Gastrocnemius medialis (tissue), 4 donors: ENCODE measurements around the gene ETFBKMT. TPM values are rescaled to one million over a fixed set of nuclear protein-coding genes. Genes with fewer than 3 reads are reported as not detected.
"Not testable (repeated sequence)": the region's sequence is repeated elsewhere in the genome, so short reads cannot be mapped to it uniquely, and the experiment has no call there.

Experiments used
- ATAC-seq, 2 donors: fragments of 150-250 bp; one replicate each; pipeline ENCODE4 v1.9.1; 2016
- DNase-seq, 2 donors: peaks; one replicate each; pipeline ENCODE4 v3.0.0-alpha.2; 2019
- H3K27ac ChIP-seq, 4 donors: fragments of 200-600 bp; sonication (generic); 1 replicate in 1 of 4; 2 replicates in 3 of 4; pipeline ENCODE4 v1.5.1; 2016 to 2018; ENCODE audit warnings: mild to moderate bottlenecking in 2 of 4, moderate library complexity in 1 of 4
- H3K27me3 ChIP-seq, 3 donors: fragments of 200-600 bp; sonication (generic) in 2 of 3; 1 replicate in 1 of 3; 2 replicates in 2 of 3; pipeline versions ENCODE4 v1.5.1 to v1.6.0; 2016 to 2019; ENCODE audit warnings: mild to moderate bottlenecking in 1 of 3, moderate library complexity in 1 of 3
- H3K36me3 ChIP-seq, 2 donors: fragments of 200-600 bp; sonication (generic) in 1 of 2; one replicate each; pipeline ENCODE4 v1.5.1; 2017 to 2018
- H3K4me1 ChIP-seq, 2 donors: fragments of 200-600 bp; sonication (generic) in 1 of 2; one replicate each; pipeline ENCODE4 v1.5.1; 2016 to 2017; ENCODE audit warnings: mild to moderate bottlenecking in 2 of 2
- H3K4me3 ChIP-seq, 4 donors: fragments of 200-600 bp; sonication (generic) in 3 of 4; 1 replicate in 1 of 4; 2 replicates in 3 of 4; pipeline ENCODE4 v1.5.1; 2016 to 2019; ENCODE audit warnings: mild to moderate bottlenecking in 2 of 4
- H3K9me3 ChIP-seq, 3 donors: fragments of 200-600 bp; sonication (generic) in 2 of 3; 1 replicate in 1 of 3; 2 replicates in 2 of 3; pipeline ENCODE4 v1.5.1; 2016 to 2019
- POLR2A ChIP-seq, 2 donors: fragments of 450-650 bp; IDR thresholded peaks; one replicate each; pipeline ENCODE4 v1.6.1; 2017; ENCODE audit warnings: antibody characterized with exemption in 2 of 2, mild to moderate bottlenecking in 2 of 2, moderate library complexity in 2 of 2
- in situ Hi-C, 4 donors: fragments of 200-750 bp; cut with MboI; loops; one replicate each; pipeline versions ENCODE4 v1.15.0 to v1.8.0; 2017; ENCODE audit warnings: low sequenced_read_pairs in 4 of 4
- intact Hi-C: fragments of 100-400 bp; cut with DNase I; formaldehyde crosslinking; loops from one replicate; pipeline ENCODE4 v1.15.1; 2023; ENCODE audit warnings: low total_unique reads
- total RNA-seq, 4 donors: library from RNA; depleted of rRNA; stranded (reverse); fragments of >200 nt; gene quantifications; one replicate each; pipeline versions ENCODE4 v1.1.0 to v1.2.3, GENCODE V29; 2016
- TF ChIP-seq, protein P1 (sequence below), 5 experiments: fragments of 450-650 bp in 3 of 5; fragments of 200-600 bp in 2 of 5; sonication (generic) in 2 of 5; IDR thresholded peaks in 4 of 5; conservative IDR thresholded peaks in 1 of 5; 1 replicate in 4 of 5; 2 replicates in 1 of 5; pipeline ENCODE4 v1.5.1; 2016 to 2019; ENCODE audit warnings: antibody characterized with exemption in 5 of 5, mild to moderate bottlenecking in 3 of 5, moderate library complexity in 3 of 5

Gene ETFBKMT
- total RNA-seq, 4 donors from 2014 or later = 2.6 to 13.5 (median 5.0) TPM

GRCh38 chr12:31702047-31702446 lies 42.6 kb downstream of the ETFBKMT start:
- H3K36me3 ChIP-seq = peaks cover 0 to 31% of the 10 kb centered on the region in 2 donors
- no peaks in the 10 kb centered on the region for H3K4me1 ChIP-seq
- H3K4me3 ChIP-seq = no peak overlapping the region
- DNase-seq (no peak), ATAC-seq (no peak)
- intact Hi-C loops = no loop called here
- no peak for TF ChIP-seq POLR2A (IDR thresholded peaks at IDR 0.05)
- TF ChIP-seq, protein P1, sequence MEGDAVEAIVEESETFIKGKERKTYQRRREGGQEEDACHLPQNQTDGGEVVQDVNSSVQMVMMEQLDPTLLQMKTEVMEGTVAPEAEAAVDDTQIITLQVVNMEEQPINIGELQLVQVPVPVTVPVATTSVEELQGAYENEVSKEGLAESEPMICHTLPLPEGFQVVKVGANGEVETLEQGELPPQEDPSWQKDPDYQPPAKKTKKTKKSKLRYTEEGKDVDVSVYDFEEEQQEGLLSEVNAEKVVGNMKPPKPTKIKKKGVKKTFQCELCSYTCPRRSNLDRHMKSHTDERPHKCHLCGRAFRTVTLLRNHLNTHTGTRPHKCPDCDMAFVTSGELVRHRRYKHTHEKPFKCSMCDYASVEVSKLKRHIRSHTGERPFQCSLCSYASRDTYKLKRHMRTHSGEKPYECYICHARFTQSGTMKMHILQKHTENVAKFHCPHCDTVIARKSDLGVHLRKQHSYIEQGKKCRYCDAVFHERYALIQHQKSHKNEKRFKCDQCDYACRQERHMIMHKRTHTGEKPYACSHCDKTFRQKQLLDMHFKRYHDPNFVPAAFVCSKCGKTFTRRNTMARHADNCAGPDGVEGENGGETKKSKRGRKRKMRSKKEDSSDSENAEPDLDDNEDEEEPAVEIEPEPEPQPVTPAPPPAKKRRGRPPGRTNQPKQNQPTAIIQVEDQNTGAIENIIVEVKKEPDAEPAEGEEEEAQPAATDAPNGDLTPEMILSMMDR (IDR thresholded peaks at IDR 0.05 in 4 of 5, conservative IDR thresholded peaks at IDR 0.05 in 1 of 5) = no peak
- H3K27ac ChIP-seq = no peak overlapping the region
- no peaks in the 10 kb centered on the region for H3K27me3 ChIP-seq
- no peaks in the 10 kb centered on the region for H3K9me3 ChIP-seq
- in situ Hi-C loops = no loop called here

- in situ Hi-C loops = no loop called here
- Histone ChIP-seq H3K27ac (no peak overlapping the region), H3K36me3 (peaks cover 0 to 30% of the 10 kb centered on the region in 2 donors), H3K4me3 (no peak overlapping the region), H3K4me1 (no peaks in the 10 kb centered on the region), H3K9me3 (no peaks in the 10 kb centered on the region), H3K27me3 (no peaks in the 10 kb centered on the region)
- ATAC-seq (no peak), DNase-seq (no peak)
- intact Hi-C loops = no loop called here
- TF ChIP-seq, protein P1 (IDR thresholded peaks at IDR 0.05 in 4 of 5, conservative IDR thresholded peaks at IDR 0.05 in 1 of 5) = no peak
- no peak for TF ChIP-seq POLR2A (IDR thresholded peaks at IDR 0.05)
Measured at GRCh38 chr12:31705621-31706020, 46.1 kb downstream of the ETFBKMT start.

DNA sequence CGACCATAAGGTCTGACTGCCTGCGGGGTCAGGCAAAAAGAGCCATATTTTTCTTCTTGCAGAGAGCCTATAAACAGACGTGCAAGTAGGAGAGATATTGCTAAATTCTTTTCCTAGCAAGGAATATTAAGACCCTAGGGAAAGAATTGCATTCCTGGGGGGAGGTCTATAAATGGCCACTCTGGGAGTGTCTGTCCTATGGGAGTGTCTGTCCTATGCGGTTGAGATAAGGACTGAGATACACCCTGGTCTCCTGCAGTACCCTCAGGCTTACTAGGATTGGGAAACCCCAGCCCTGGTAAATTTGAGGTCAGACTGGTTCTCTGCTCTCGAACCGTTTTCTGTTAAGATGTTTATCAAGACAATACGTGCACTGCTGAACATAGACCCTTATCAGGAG lies 48.6 kb downstream of the ETFBKMT start:
- H3K27ac ChIP-seq, H3K4me1 ChIP-seq, H3K4me3 ChIP-seq, intact Hi-C loops, DNase-seq, H3K27me3 ChIP-seq, H3K9me3 ChIP-seq, in situ Hi-C loops, ATAC-seq: not testable (repeated sequence)
- H3K36me3 ChIP-seq = peaks cover 0 to 22% of the 10 kb centered on the region in 2 donors

- intact Hi-C loops = no loop called here
- TF ChIP-seq, protein P1 (IDR thresholded peaks at IDR 0.05 in 4 of 5, conservative IDR thresholded peaks at IDR 0.05 in 1 of 5) = no peak
- no peak for TF ChIP-seq POLR2A (IDR thresholded peaks at IDR 0.05)
- DNase-seq = no peak
- in situ Hi-C loops = no loop called here
- Histone ChIP-seq H3K27ac (no peak overlapping the region), H3K4me3 (no peak overlapping the region), H3K9me3 (no peaks in the 10 kb centered on the region), H3K27me3 (no peaks in the 10 kb centered on the region), H3K4me1 (no peaks in the 10 kb centered on the region), H3K36me3 (peaks cover 0 to 22% of the 10 kb centered on the region in 2 donors)
- ATAC-seq = no peak
Measured at GRCh38 chr12:31710021-31710818, 50.7 kb downstream of the ETFBKMT start.

DNA sequence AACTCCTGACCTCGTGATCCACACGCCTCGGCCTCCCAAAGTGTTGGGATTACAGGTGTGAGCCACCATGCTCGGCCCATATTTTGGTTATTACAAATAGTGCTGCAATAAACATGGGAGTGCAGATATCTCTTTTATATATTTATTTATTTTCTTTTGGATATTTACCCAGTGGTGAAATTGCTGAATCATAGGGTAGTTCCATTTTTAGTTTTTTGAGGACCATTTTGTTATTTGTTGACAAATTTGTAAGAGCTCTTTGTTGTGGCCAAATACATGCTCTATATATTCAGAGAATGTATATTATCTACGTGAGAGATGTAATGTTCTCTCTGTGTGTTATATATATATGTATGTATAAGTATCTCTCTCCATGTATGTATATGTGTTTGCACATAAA lies 53.4 kb downstream of the ETFBKMT start:
- TF ChIP-seq, protein P1 (IDR thresholded peaks at IDR 0.05 in 4 of 5, conservative IDR thresholded peaks at IDR 0.05 in 1 of 5) = no peak
- no peak for TF ChIP-seq POLR2A (IDR thresholded peaks at IDR 0.05)
- no peak for ATAC-seq
- H3K4me1 ChIP-seq = no peaks in the 10 kb centered on the region
- no peaks in the 10 kb centered on the region for H3K27me3 ChIP-seq
- no peaks in the 10 kb centered on the region for H3K9me3 ChIP-seq
- no peak for DNase-seq
- no peak overlapping the region for H3K4me3 ChIP-seq
- in situ Hi-C loops = no loop called here
- peaks cover 0 to 13% of the 10 kb centered on the region in 2 donors for H3K36me3 ChIP-seq
- intact Hi-C loops = no loop called here
- no peak overlapping the region for H3K27ac ChIP-seq
